ENCODE measurements around the gene PHACTR1. TPM values are rescaled to one million over a fixed set of nuclear protein-coding genes. Genes with fewer than 3 reads are reported as not detected.
A peak's percentile ranks its signal among the peaks of the same experiment; 100 is the strongest.

The PHACTR1 gene
- total RNA-seq, 2 donors from 2014 or later: 1.3 to 4.3 TPM

GRCh38 chr6:12882761-12883290 lies 166.3 kb downstream of the PHACTR1 start:
- intact Hi-C loops (cut with DNase I): no loop called here
- no peaks in the 10 kb centered on the region for H3K36me3 ChIP-seq
- no peak for DNase-seq (ENCODE audit: low spot score)
- TF ChIP-seq CTCF (IDR thresholded peaks at IDR 0.05) (no peak), POLR2AphosphoS5 (IDR thresholded peaks at IDR 0.05) (no peak)
- no peaks in the 10 kb centered on the region for H3K4me1 ChIP-seq (replicated peaks)
- H3K27me3 ChIP-seq (replicated peaks; ENCODE audit: insufficient read depth): no peaks in the 10 kb centered on the region
- no peak overlapping the region for H3K27ac ChIP-seq
- no peak overlapping the region for H3K4me3 ChIP-seq
- 35% methylated on average over 2 of the region's 2 CpGs for WGBS
- no peaks in the 10 kb centered on the region for H3K9me3 ChIP-seq

- H3K36me3 ChIP-seq: no peaks in the 10 kb centered on the region
- intact Hi-C loops (cut with DNase I): no loop called here
These were observed 168.4 kb downstream of the PHACTR1 start for GRCh38 chr6:12884983-12885382.

GRCh38 chr6:12886961-12887775 lies 170.6 kb downstream of the PHACTR1 start:
- H3K4me3 ChIP-seq: no peak overlapping the region
- TF ChIP-seq POLR2A (IDR thresholded peaks at IDR 0.05): no peak
- TF ChIP-seq CTCF (IDR thresholded peaks at IDR 0.05): no peak
- TF ChIP-seq POLR2AphosphoS5 (IDR thresholded peaks at IDR 0.05): no peak
- intact Hi-C loops (cut with DNase I): no loop called here
- WGBS: 54% methylated on average over 8 of the region's 8 CpGs
- H3K27ac ChIP-seq: no peak overlapping the region
- no peaks in the 10 kb centered on the region for H3K27me3 ChIP-seq (replicated peaks; ENCODE audit: insufficient read depth)
- no peaks in the 10 kb centered on the region for H3K36me3 ChIP-seq
- H3K4me1 ChIP-seq (replicated peaks): no peaks in the 10 kb centered on the region
- no peaks in the 10 kb centered on the region for H3K9me3 ChIP-seq
- peak; percentile 12 for DNase-seq (ENCODE audit: low spot score)

More at GRCh38 chr6:12884983-12885382, 168.4 kb downstream of the PHACTR1 start:
- Histone ChIP-seq H3K27me3 (replicated peaks; ENCODE audit: insufficient read depth) (no peaks in the 10 kb centered on the region), H3K27ac (no peak overlapping the region), H3K4me1 (replicated peaks) (no peaks in the 10 kb centered on the region), H3K9me3 (no peaks in the 10 kb centered on the region), H3K4me3 (no peak overlapping the region)
- no peak for DNase-seq (ENCODE audit: low spot score)
- 74% methylated on average over 7 of the region's 7 CpGs for WGBS
- TF ChIP-seq POLR2A (IDR thresholded peaks at IDR 0.05): no peak
- TF ChIP-seq CTCF (IDR thresholded peaks at IDR 0.05): no peak
- TF ChIP-seq POLR2AphosphoS5 (IDR thresholded peaks at IDR 0.05): no peak

- intact Hi-C loops (cut with DNase I): no loop called here
These were observed 173.7 kb downstream of the PHACTR1 start for GRCh38 chr6:12890171-12890790.

More at GRCh38 chr6:12890171-12890790, 173.7 kb downstream of the PHACTR1 start:
- no peaks in the 10 kb centered on the region for H3K9me3 ChIP-seq
- no peak overlapping the region for H3K27ac ChIP-seq
- 95% methylated on average over 9 of the region's 9 CpGs for WGBS
- DNase-seq (ENCODE audit: low spot score): no peak
- no peaks in the 10 kb centered on the region for H3K27me3 ChIP-seq (replicated peaks; ENCODE audit: insufficient read depth)
- no peak overlapping the region for H3K4me3 ChIP-seq
- no peaks in the 10 kb centered on the region for H3K4me1 ChIP-seq (replicated peaks)
- H3K36me3 ChIP-seq: no peaks in the 10 kb centered on the region
- TF ChIP-seq POLR2AphosphoS5 (IDR thresholded peaks at IDR 0.05): no peak
- TF ChIP-seq CTCF (IDR thresholded peaks at IDR 0.05): no peak
- TF ChIP-seq POLR2A (IDR thresholded peaks at IDR 0.05): no peak

Measured in prostate gland (tissue), 2 donors.